ENCODE data around the gene TOMM40. TPM values are rescaled to one million over a fixed set of nuclear protein-coding genes. Genes with fewer than 3 reads are reported as not detected.

The TOMM40 gene
- total and polyA plus RNA-seq, 2 of the 13 experiments (the other 11 are each of a cell fraction or from before 2014, with no cell fraction given), result 72.0 to 110 TPM

DNA sequence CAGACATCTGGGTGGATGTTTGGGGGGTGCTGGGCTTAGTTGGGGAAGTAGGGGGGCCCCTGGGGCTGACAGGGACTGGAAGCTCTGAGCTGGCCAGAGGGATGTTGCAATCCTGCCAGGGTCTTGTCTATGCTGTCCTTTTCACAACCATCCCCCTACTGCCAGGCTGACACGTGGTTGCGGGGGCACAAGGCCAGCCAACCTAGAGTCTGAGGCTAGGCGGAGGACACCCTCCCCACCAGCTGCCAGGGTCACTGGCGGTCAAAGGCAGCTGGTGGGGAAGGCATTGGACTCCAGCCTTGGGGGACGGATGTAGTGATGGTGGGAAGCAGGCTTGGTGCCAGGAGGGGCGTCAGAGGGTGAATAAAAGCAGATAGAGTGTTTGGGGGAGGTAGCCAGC, 21.8 kb downstream of the TOMM40 start (continued):
- TF ChIP-seq SOX6 (IDR thresholded peaks at IDR 0.05) (no peak), SOX6 (CRISPR knock-in tag; IDR thresholded peaks at IDR 0.05) (peak; percentile 84), RARA (CRISPR knock-in tag; IDR thresholded peaks at IDR 0.05) (peak; percentile 99), CHCHD3 (CRISPR knock-in tag; IDR thresholded peaks at IDR 0.05) (no peak), IRF2 (CRISPR knock-in tag; IDR thresholded peaks at IDR 0.05) (no peak; the same call in 1 of the 2 replicates), ZNF746 (CRISPR knock-in tag; IDR thresholded peaks at IDR 0.05) (peak; percentile 97), SIX1 (CRISPR knock-in tag; IDR thresholded peaks at IDR 0.05; ENCODE audit: borderline replicate concordance) (no peak), ZNF317 (CRISPR knock-in tag; IDR thresholded peaks at IDR 0.05) (no peak), ZNF605 (CRISPR knock-in tag; IDR thresholded peaks at IDR 0.05) (peak; percentile 38; the same call in 1 of the 2 replicates), ETV6 (CRISPR knock-in tag; conservative IDR thresholded peaks at IDR 0.05) (no peak), PCBP1 (IDR thresholded peaks at IDR 0.05; ENCODE audit: borderline replicate concordance, low read depth, low read length) (no peak), ZNF274 (CRISPR knock-in tag; IDR thresholded peaks at IDR 0.05) (no peak), JUNB (CRISPR knock-in tag; IDR thresholded peaks at IDR 0.05; ENCODE audit: borderline replicate concordance) (no peak), ZNF510 (CRISPR knock-in tag; IDR thresholded peaks at IDR 0.05; ENCODE audit: low read depth) (no peak), JARID2 (CRISPR knock-in tag; IDR thresholded peaks at IDR 0.05; ENCODE audit: insufficient replicate concordance) (no peak), ZNF136 (CRISPR knock-in tag; IDR thresholded peaks at IDR 0.05; ENCODE audit: low read depth) (no peak)
- TF ChIP-seq, protein P1, sequence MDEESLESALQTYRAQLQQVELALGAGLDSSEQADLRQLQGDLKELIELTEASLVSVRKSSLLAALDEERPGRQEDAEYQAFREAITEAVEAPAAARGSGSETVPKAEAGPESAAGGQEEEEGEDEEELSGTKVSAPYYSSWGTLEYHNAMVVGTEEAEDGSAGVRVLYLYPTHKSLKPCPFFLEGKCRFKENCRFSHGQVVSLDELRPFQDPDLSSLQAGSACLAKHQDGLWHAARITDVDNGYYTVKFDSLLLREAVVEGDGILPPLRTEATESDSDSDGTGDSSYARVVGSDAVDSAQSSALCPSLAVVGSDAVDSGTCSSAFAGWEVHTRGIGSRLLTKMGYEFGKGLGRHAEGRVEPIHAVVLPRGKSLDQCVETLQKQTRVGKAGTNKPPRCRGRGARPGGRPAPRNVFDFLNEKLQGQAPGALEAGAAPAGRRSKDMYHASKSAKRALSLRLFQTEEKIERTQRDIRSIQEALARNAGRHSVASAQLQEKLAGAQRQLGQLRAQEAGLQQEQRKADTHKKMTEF (CRISPR knock-in tag; IDR thresholded peaks at IDR 0.05), result peak; percentile 89
- TF ChIP-seq, protein P2, sequence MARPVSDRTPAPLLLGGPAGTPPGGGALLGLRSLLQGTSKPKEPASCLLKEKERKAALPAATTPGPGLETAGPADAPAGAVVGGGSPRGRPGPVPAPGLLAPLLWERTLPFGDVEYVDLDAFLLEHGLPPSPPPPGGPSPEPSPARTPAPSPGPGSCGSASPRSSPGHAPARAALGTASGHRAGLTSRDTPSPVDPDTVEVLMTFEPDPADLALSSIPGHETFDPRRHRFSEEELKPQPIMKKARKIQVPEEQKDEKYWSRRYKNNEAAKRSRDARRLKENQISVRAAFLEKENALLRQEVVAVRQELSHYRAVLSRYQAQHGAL (CRISPR knock-in tag; IDR thresholded peaks at IDR 0.05; ENCODE audit: not compliant biosample characterization), result no peak
- TF ChIP-seq, protein P3, sequence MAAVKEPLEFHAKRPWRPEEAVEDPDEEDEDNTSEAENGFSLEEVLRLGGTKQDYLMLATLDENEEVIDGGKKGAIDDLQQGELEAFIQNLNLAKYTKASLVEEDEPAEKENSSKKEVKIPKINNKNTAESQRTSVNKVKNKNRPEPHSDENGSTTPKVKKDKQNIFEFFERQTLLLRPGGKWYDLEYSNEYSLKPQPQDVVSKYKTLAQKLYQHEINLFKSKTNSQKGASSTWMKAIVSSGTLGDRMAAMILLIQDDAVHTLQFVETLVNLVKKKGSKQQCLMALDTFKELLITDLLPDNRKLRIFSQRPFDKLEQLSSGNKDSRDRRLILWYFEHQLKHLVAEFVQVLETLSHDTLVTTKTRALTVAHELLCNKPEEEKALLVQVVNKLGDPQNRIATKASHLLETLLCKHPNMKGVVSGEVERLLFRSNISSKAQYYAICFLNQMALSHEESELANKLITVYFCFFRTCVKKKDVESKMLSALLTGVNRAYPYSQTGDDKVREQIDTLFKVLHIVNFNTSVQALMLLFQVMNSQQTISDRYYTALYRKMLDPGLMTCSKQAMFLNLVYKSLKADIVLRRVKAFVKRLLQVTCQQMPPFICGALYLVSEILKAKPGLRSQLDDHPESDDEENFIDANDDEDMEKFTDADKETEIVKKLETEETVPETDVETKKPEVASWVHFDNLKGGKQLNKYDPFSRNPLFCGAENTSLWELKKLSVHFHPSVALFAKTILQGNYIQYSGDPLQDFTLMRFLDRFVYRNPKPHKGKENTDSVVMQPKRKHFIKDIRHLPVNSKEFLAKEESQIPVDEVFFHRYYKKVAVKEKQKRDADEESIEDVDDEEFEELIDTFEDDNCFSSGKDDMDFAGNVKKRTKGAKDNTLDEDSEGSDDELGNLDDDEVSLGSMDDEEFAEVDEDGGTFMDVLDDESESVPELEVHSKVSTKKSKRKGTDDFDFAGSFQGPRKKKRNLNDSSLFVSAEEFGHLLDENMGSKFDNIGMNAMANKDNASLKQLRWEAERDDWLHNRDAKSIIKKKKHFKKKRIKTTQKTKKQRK (IDR thresholded peaks at IDR 0.05; ENCODE audit: low read length), result no peak
- TF ChIP-seq, protein P4, sequence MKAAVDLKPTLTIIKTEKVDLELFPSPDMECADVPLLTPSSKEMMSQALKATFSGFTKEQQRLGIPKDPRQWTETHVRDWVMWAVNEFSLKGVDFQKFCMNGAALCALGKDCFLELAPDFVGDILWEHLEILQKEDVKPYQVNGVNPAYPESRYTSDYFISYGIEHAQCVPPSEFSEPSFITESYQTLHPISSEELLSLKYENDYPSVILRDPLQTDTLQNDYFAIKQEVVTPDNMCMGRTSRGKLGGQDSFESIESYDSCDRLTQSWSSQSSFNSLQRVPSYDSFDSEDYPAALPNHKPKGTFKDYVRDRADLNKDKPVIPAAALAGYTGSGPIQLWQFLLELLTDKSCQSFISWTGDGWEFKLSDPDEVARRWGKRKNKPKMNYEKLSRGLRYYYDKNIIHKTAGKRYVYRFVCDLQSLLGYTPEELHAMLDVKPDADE (CRISPR knock-in tag; IDR thresholded peaks at IDR 0.05), result no peak
- TF ChIP-seq, protein P5, sequence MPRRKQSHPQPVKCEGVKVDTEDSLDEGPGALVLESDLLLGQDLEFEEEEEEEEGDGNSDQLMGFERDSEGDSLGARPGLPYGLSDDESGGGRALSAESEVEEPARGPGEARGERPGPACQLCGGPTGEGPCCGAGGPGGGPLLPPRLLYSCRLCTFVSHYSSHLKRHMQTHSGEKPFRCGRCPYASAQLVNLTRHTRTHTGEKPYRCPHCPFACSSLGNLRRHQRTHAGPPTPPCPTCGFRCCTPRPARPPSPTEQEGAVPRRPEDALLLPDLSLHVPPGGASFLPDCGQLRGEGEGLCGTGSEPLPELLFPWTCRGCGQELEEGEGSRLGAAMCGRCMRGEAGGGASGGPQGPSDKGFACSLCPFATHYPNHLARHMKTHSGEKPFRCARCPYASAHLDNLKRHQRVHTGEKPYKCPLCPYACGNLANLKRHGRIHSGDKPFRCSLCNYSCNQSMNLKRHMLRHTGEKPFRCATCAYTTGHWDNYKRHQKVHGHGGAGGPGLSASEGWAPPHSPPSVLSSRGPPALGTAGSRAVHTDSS (CRISPR knock-in tag; conservative IDR thresholded peaks at IDR 0.05), result no peak

Data from HepG2 (cell line).